ENCODE measurements around the gene COX20. TPM values are rescaled to one million over a fixed set of nuclear protein-coding genes. Genes with fewer than 3 reads are reported as not detected.
"Not testable (repeated sequence)": the region's sequence is repeated elsewhere in the genome, so short reads cannot be mapped to it uniquely, and the experiment has no call there.

COX20 gene
- 10 to 100 TPM; 44.4 to 68.7 (median 50.8) TPM for polyA plus RNA-seq (ENCODE audit: insufficient read length in 10 of 10)
- long read RNA-seq, donor 1, transcript COX20-203 (4 exons, 2,631 nt) = major isoform, 18 of 37 reads
- long read RNA-seq, donor 1, transcript COX20-202 (3 exons, 1,005 nt) = minor isoform, 17 of 37 reads
- long read RNA-seq, donor 1, partial matches to known transcripts = 0 of 37 reads
- long read RNA-seq, donor 1, other reads (novel, unspliced or antisense) = 0 of 37 reads
- long read RNA-seq, donor 2, transcript COX20-203 (4 exons, 2,631 nt) = major isoform, 21 of 49 reads
- long read RNA-seq, donor 2, transcript COX20-202 (3 exons, 1,005 nt) = minor isoform, 20 of 49 reads
- long read RNA-seq, donor 2, partial matches to known transcripts = 5 of 49 reads
- long read RNA-seq, donor 2, other reads (novel, unspliced or antisense) = 0 of 49 reads
- long read RNA-seq, donor 3, partial matches to known transcripts = 0 of 1 reads
- long read RNA-seq, donor 3, other reads (novel, unspliced or antisense) = 0 of 1 reads
- long read RNA-seq, donor 4, transcript COX20-203 (4 exons, 2,631 nt) = minor isoform, 7 of 16 reads
- long read RNA-seq, donor 4, transcript COX20-202 (3 exons, 1,005 nt) = major isoform, 9 of 16 reads
- long read RNA-seq, donor 4, partial matches to known transcripts = 0 of 16 reads
- long read RNA-seq, donor 4, other reads (novel, unspliced or antisense) = 0 of 16 reads
- long read RNA-seq, donor 5, transcript COX20-203 (4 exons, 2,631 nt) = minor isoform, 23 of 426 reads
- long read RNA-seq, donor 5, transcript COX20-202 (3 exons, 1,005 nt) = major isoform, 33 of 426 reads
- long read RNA-seq, donor 5, partial matches to known transcripts = 352 of 426 reads
- long read RNA-seq, donor 5, other reads (novel, unspliced or antisense) = 18 of 426 reads
- long read RNA-seq, donor 6, transcript COX20-202 (3 exons, 1,005 nt) = minor isoform, 13 of 44 reads
- long read RNA-seq, donor 6, transcript COX20-203 (4 exons, 2,631 nt) = major isoform, 21 of 44 reads
- long read RNA-seq, donor 6, partial matches to known transcripts = 6 of 44 reads
- long read RNA-seq, donor 6, other reads (novel, unspliced or antisense) = 0 of 44 reads
- long read RNA-seq, donor 7, transcript COX20-203 (4 exons, 2,631 nt) = major isoform, 20 of 36 reads
- long read RNA-seq, donor 7, transcript COX20-202 (3 exons, 1,005 nt) = minor isoform, 14 of 36 reads
- long read RNA-seq, donor 7, partial matches to known transcripts = 0 of 36 reads
- long read RNA-seq, donor 7, other reads (novel, unspliced or antisense) = 0 of 36 reads
- long read RNA-seq, donor 8, transcript COX20-203 (4 exons, 2,631 nt) = minor isoform, 11 of 231 reads
- long read RNA-seq, donor 8, transcript COX20-204 (3 exons, 2,616 nt) = minor isoform, 6 of 231 reads
- long read RNA-seq, donor 8, transcript COX20-202 (3 exons, 1,005 nt) = major isoform, 17 of 231 reads
- long read RNA-seq, donor 8, partial matches to known transcripts = 181 of 231 reads
- long read RNA-seq, donor 8, other reads (novel, unspliced or antisense) = 14 of 231 reads
- long read RNA-seq, donor 9, partial matches to known transcripts = 0 of 5 reads
- long read RNA-seq, donor 9, other reads (novel, unspliced or antisense) = 0 of 5 reads

- DNase-seq = peak; percentile 96 to 99 (median 98)
These were observed at the start of gene COX20 for GRCh38 chr1:244835276-244836134. Gene COX20 (plus strand): TSS chr1:244835658. CDS start chr1:244835715, 57 bp downstream.

- no peak for DNase-seq
These were observed 46.8 kb upstream of the COX20 start for GRCh38 chr1:244788493-244789275.

- DNase-seq = no peak
These were observed 46.2 kb upstream of the COX20 start for GRCh38 chr1:244789276-244789580.

- no peak for DNase-seq
These were observed 45.7 kb upstream of the COX20 start for GRCh38 chr1:244789731-244790130.

- DNase-seq = no peak
These were observed 44.4 kb upstream of the COX20 start for GRCh38 chr1:244791061-244791460.

GRCh38 chr1:244792188-244792850 lies 43.1 kb upstream of the COX20 start:
- no peak for DNase-seq

- DNase-seq = no peak
These were observed 41.4 kb upstream of the COX20 start for GRCh38 chr1:244794071-244794470.

GRCh38 chr1:244794516-244794915 lies 40.9 kb upstream of the COX20 start:
- DNase-seq = not testable (repeated sequence)

GRCh38 chr1:244796719-244797406 lies 38.6 kb upstream of the COX20 start:
- peak; percentile 57 to 80 (median 73) for DNase-seq

- DNase-seq = no peak
These were observed 34.6 kb upstream of the COX20 start for GRCh38 chr1:244800821-244801220.

- peak in 1 of 3 donors; percentile 22 for DNase-seq
These were observed 34.2 kb upstream of the COX20 start for GRCh38 chr1:244801246-244801645.

- DNase-seq = no peak
These were observed 33.4 kb upstream of the COX20 start for GRCh38 chr1:244802041-244802440.

GRCh38 chr1:244802556-244803239 lies 32.8 kb upstream of the COX20 start:
- no peak for DNase-seq

- DNase-seq = no peak
These were observed 30.6 kb upstream of the COX20 start for GRCh38 chr1:244804841-244805240.

GRCh38 chr1:244807138-244807537 lies 28.3 kb upstream of the COX20 start:
- no peak for DNase-seq

GRCh38 chr1:244810221-244810620 lies 25.2 kb upstream of the COX20 start:
- no peak for DNase-seq

- DNase-seq = no peak
These were observed 22.1 kb upstream of the COX20 start for GRCh38 chr1:244813327-244813726.
